K562 (cell line): ENCODE measurements around the gene SLC35E1. TPM values are rescaled to one million over a fixed set of nuclear protein-coding genes. Genes with fewer than 3 reads are reported as not detected.
A peak's percentile ranks its signal among the peaks of the same experiment; 100 is the strongest.

ENCODE experiments used
- ATAC-seq: fragments of 200-7000 bp; cut with Tn5 transposase; 3 replicates; pipeline ENCODE4 v1.9.1; 2020; ENCODE audit warnings: moderate library complexity
- BruUV-seq: library from RNA; stranded (reverse); fragments of 400-500 nt; replicated peaks from 2 replicates; lab custom pipeline; 2021; lab: Mats Ljungman, UMichigan
- CTCF ChIA-PET: fragments of 300-600 bp; formaldehyde crosslinking; extraction: SDS; loops from one replicate; lab custom pipeline; 2021; ENCODE audit warnings: low intra/inter-chr PET ratio; lab: Yijun Ruan, JAX
- POLR2A ChIA-PET: fragments of 300-600, 350-650 bp; sonication (Branson Sonifier 250); formaldehyde crosslinking; extraction: SDS; loops from one replicate; lab custom pipeline; 2021; ENCODE audit warnings: antibody characterized with exemption, inconsistent platforms; lab: Yijun Ruan, JAX
- DNase-seq, 4 experiments: peaks; one replicate each; pipeline versions ENCODE4 v3.0.0 to v3.0.0-alpha.2; 2011 to 2018; ENCODE audit warnings: low spot score in 3 of 4, mixed read lengths in 3 of 4; ENCODE audit errors: extremely low read depth in 1 of 4
- FAIRE-seq: peaks from 2 replicates; lab custom pipeline; 2011; peaks lifted over from hg19 to GRCh38; lab: Jason Lieb, UNC
- H2AFZ ChIP-seq: 2 replicates; pipeline ENCODE4 v1.6.0; 2011; ENCODE audit warnings: low read depth, low read length, control low read depth, inconsistent platforms
- H3K27ac ChIP-seq: fragments of 200-600 bp; 3 replicates; pipeline ENCODE4 v1.8.0; 2011; ENCODE audit warnings: low read depth, mild to moderate bottlenecking, control low read depth, inconsistent platforms, low read length, moderate library complexity, mixed read lengths; ENCODE audit errors: extremely low read depth
- H3K27me3 ChIP-seq, 2 experiments: fragments of 300-600 bp in 1 of 2; 2 replicates in 1 of 2; 3 replicates in 1 of 2; pipeline versions ENCODE4 v1.6.0 to v1.8.0; 2011; ENCODE audit warnings: inconsistent platforms in 2 of 2, low read length in 2 of 2, mild to moderate bottlenecking in 1 of 2, mixed read lengths in 1 of 2, moderate library complexity in 1 of 2; ENCODE audit not compliant: control insufficient read depth in 2 of 2, insufficient read depth in 2 of 2
- H3K36me3 ChIP-seq: fragments of 300-600 bp; 3 replicates; pipeline ENCODE4 v1.8.0; 2011; ENCODE audit warnings: mild to moderate bottlenecking, low read length, inconsistent platforms; ENCODE audit not compliant: control insufficient read depth, insufficient read depth
- H3K4me1 ChIP-seq, 2 experiments: fragments of 200-600 bp in 1 of 2; replicated peaks in 1 of 2; 2 replicates in 1 of 2; 3 replicates in 1 of 2; pipeline versions ENCODE4 v1.5.1 to v1.8.0; 2011; ENCODE audit warnings: inconsistent platforms in 2 of 2, low read length in 2 of 2, mild to moderate bottlenecking in 1 of 2, mixed read lengths in 1 of 2, moderate library complexity in 1 of 2; ENCODE audit not compliant: control insufficient read depth in 2 of 2, insufficient read depth in 2 of 2
- H3K4me2 ChIP-seq: 2 replicates; pipeline ENCODE4 v1.6.1; 2011; ENCODE audit warnings: low read length, control low read depth, inconsistent platforms, mixed read lengths; ENCODE audit not compliant: insufficient read depth
- H3K4me3 ChIP-seq: fragments of 200-600 bp; sonication (generic), shearing (Covaris generic); 2 replicates; pipeline ENCODE4 v1.5.1; 2016; ENCODE audit warnings: control low read depth, inconsistent platforms
- H3K79me2 ChIP-seq: fragments of 200-600 bp; 3 replicates; pipeline ENCODE4 v1.8.0; 2011; ENCODE audit warnings: low read length, inconsistent platforms; ENCODE audit not compliant: control insufficient read depth, insufficient read depth
- H3K9ac ChIP-seq, 2 experiments: 2 replicates each; pipeline versions ENCODE4 v1.6.0 to v1.6.1; 2011; ENCODE audit warnings: low read depth in 2 of 2, low read length in 2 of 2, control low read depth in 1 of 2, inconsistent platforms in 1 of 2, mild to moderate bottlenecking in 1 of 2, mixed read lengths in 1 of 2; ENCODE audit not compliant: insufficient read depth in 1 of 2
- H3K9me1 ChIP-seq: one replicate; pipeline ENCODE4 v1.6.0; 2011; ENCODE audit warnings: inconsistent platforms, mild to moderate bottlenecking, low read length, moderate library complexity; ENCODE audit not compliant: control insufficient read depth, insufficient read depth
- H3K9me3 ChIP-seq: replicated peaks from 2 replicates; pipeline ENCODE4 v1.5.1; 2011; ENCODE audit warnings: low read depth, low read length, inconsistent platforms; ENCODE audit not compliant: control insufficient read depth, insufficient read depth
- H4K20me1 ChIP-seq: replicated peaks from 2 replicates; pipeline ENCODE4 v1.6.1; 2011; ENCODE audit warnings: low read length, inconsistent platforms, mixed read lengths; ENCODE audit not compliant: control insufficient read depth, insufficient read depth
- ETV1 ChIP-seq: fragments of 450-650 bp; conservative IDR thresholded peaks from 2 replicates; pipeline ENCODE4 v1.6.1; 2016; ENCODE audit warnings: missing genetic modification characterization, control low read depth, low read depth, missing compliant biosample characterization
- EZH2 ChIP-seq: IDR thresholded peaks from 2 replicates; pipeline ENCODE4 v1.6.1; 2012; ENCODE audit warnings: low read depth, mild to moderate bottlenecking, inconsistent platforms, low read length, borderline replicate concordance
- POLR2G ChIP-seq: fragments of 200-400 bp; formaldehyde crosslinking; IDR thresholded peaks from 2 replicates; pipeline ENCODE4 v1.6.1; 2017; ENCODE audit warnings: low read depth, mild to moderate bottlenecking, antibody characterized with exemption, low read length, moderate library complexity
- RBFOX2 ChIP-seq: fragments of 200-400 bp; formaldehyde crosslinking; IDR thresholded peaks from 2 replicates; pipeline ENCODE4 v1.6.1; 2017; ENCODE audit warnings: low read depth, mild to moderate bottlenecking, low read length, moderate library complexity
- WGBS: fragments of 100-300 bp; shearing (Covaris generic); methylation state at CpG from one replicate; pipeline ENCODE4 v1.1.6; 2016; ENCODE audit warnings: low coverage, mixed read lengths; ENCODE audit not compliant: insufficient coverage; ENCODE audit errors: missing lambda C conversion rate; 5-methylcytosine and 5-hydroxymethylcytosine counted together
- in situ Hi-C: fragments of 300-500 bp; cut with MboI; formaldehyde crosslinking; loops from 4 replicates; pipeline ENCODE4 v1.15.0; 2018; ENCODE audit warnings: inconsistent platforms, mixed read lengths
- intact Hi-C: fragments of 100-400 bp; cut with micrococcal nuclease; formaldehyde crosslinking; loops from 2 replicates; pipeline ENCODE4 v1.14.2; 2022
- polyA plus RNA-seq, 8 experiments: library from polyadenylated mRNA; depleted of rRNA in 4 of 8; stranded (reverse) in 5 of 8; unstranded in 3 of 8; fragments of >200 nt; fragmentation: Nextera tagmentation in 2 of 8; fragmentation: Illumina TruSeq in 1 of 8; extraction: Ambion mirVana in 2 of 8; extraction: Trizol in 1 of 8; gene quantifications; 2 replicates each; pipeline versions ENCODE4 v1.2.1 to v1.2.3, GENCODE V29; 2011 to 2014; ENCODE audit warnings: inconsistent platforms in 1 of 8, missing spikeins in 1 of 8
- total RNA-seq, 7 experiments: library from RNA; depleted of rRNA in 6 of 7; stranded (reverse); fragments of >200 nt in 6 of 7; fragmentation: Illumina TruSeq in 2 of 7; extraction: Trizol in 2 of 7; gene quantifications; 2 replicates each; pipeline versions ENCODE4 v1.2.1 to v1.2.3, GENCODE V29; 2011 to 2021; ENCODE audit warnings: low replicate concordance in 1 of 7
- TF ChIP-seq, protein P1 (sequence below): sonication (generic); formaldehyde crosslinking; IDR thresholded peaks from 2 replicates; pipeline ENCODE4 v1.8.1; 2023; ENCODE audit warnings: mild to moderate bottlenecking, missing genetic modification reagents

Gene SLC35E1
- total and polyA plus RNA-seq, 9 of the 15 experiments (the other 6 are each of a cell fraction or from before 2014, with no cell fraction given) = 15.0 to 40.1 (median 25.7) TPM

DNA sequence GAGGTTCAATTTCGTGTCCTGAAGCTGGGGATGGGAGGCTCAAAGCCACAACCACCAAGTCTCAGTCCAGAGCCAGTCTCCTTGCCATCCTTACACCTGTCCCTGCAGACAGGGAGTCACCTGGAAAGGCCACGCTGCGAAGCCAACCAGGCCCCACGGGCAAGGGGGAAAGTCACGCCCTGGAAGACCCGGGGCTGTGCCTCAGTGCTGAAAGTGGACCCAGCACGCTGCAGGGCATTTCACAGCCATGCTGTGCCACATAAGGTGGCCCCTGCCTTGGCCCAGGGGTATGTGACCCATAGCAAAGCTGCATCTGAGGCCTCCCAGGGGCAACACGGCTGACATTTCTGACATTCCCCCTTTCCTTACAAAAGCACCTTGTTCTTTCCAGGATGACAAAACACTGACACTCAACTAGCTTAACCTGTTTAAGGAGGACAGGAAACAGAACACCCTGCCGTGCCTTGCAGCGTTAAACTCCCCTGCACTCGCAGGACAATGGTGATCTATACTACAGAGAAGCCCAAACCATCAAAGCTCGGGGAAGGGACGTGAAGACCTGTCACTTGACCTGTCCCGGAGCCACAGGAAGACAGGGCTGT is 44.8 kb downstream of the SLC35E1 start:
- ATAC-seq (no peak), FAIRE-seq (no peak)
- H3K9me3 ChIP-seq = no peaks in the 10 kb centered on the region

DNA sequence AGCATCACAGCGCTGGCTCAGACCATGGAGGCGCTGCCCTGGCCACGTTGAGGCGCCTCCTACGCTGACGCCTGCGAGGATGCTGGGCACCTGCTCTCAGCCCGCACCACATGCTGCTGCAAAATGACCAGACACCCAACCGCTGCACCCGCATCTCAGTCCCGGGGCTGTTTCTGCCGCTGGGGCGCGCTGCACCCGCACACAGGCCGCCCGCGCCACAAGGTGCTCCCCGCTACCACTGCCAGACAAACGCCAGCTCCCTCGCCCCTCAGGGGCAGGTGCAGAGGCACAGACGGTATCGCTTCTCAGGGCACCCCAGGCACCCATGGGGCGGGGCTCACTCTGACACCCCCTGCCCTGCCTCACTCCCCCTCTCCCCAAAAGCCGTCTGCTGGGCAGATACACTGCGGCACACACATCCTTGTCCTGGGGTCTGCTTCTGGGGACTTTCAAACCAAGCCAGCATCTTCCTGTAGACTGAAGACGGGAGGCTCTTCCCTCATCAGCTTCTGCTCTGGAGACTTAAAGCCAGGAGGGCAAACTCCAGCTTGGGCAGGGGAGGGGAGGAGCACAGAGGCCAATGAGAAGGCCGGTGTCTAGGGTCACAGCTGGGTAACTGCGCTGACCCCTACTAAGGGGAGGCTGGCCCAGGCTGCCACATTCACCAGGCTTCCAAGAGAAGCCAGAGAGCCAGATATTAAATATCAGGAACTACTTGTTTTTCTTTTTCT is 46.3 kb downstream of the SLC35E1 start:
- BruUV-seq = no TSS peak
- no peak overlapping the region for H3K4me3 ChIP-seq
- ChIA-PET POLR2A (interaction anchor here (1.0 kb wide), 1 partner anchor 17 kb away, joined by 3 read pairs; no protein-coding TSS in a partner anchor), CTCF (no interaction called here)
- peaks cover 93% of the 10 kb centered on the region; the same call in 2 of the 3 replicates for H3K36me3 ChIP-seq
- H3K9me3 ChIP-seq = no peaks in the 10 kb centered on the region
- DNase-seq (peak in 2 of 4 experiments; percentile 7 to 9), FAIRE-seq (no peak), ATAC-seq (no peak)
- no peaks in the 10 kb centered on the region for H3K9me1 ChIP-seq
- no peaks in the 10 kb centered on the region for H3K79me2 ChIP-seq
- 98% methylated on average over 27 of the region's 29 CpGs for WGBS
- H3K27ac ChIP-seq = no peak overlapping the region
- H3K4me2 ChIP-seq = no peak overlapping the region
- peaks cover 0 to 12% of the 10 kb centered on the region in 2 experiments; a peak in 2 of 5 replicates for H3K4me1 ChIP-seq
- peaks cover 3% of the 10 kb centered on the region; the same call in 1 of the 2 replicates for H4K20me1 ChIP-seq
- in situ Hi-C loops = no loop called here
- H2AFZ ChIP-seq = no peak overlapping the region
- intact Hi-C loops = no loop called here
- no peak overlapping the region for H3K9ac ChIP-seq
- TF ChIP-seq, protein P1, sequence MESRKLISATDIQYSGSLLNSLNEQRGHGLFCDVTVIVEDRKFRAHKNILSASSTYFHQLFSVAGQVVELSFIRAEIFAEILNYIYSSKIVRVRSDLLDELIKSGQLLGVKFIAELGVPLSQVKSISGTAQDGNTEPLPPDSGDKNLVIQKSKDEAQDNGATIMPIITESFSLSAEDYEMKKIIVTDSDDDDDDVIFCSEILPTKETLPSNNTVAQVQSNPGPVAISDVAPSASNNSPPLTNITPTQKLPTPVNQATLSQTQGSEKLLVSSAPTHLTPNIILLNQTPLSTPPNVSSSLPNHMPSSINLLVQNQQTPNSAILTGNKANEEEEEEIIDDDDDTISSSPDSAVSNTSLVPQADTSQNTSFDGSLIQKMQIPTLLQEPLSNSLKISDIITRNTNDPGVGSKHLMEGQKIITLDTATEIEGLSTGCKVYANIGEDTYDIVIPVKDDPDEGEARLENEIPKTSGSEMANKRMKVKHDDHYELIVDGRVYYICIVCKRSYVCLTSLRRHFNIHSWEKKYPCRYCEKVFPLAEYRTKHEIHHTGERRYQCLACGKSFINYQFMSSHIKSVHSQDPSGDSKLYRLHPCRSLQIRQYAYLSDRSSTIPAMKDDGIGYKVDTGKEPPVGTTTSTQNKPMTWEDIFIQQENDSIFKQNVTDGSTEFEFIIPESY (CRISPR knock-in tag) = peak; percentile 50
- TF ChIP-seq POLR2G (peak; percentile 24; the same call in 1 of the 2 replicates), RBFOX2 (peak; percentile 12; the same call in 1 of the 2 replicates), ETV1 (tag) (no peak)
- TF ChIP-seq, all 486 proteins: peak for 3
- H3K27me3 ChIP-seq = no peaks in the 10 kb centered on the region

More for the DNA sequence above, 44.8 kb downstream of the SLC35E1 start:
- Histone ChIP-seq H3K9ac (peak overlapping the region in 1 of 2 experiments; percentile 61; a peak in 2 of 4 replicates), H3K27me3 (no peaks in the 10 kb centered on the region), H3K36me3 (peaks cover 95% of the 10 kb centered on the region; the same call in 2 of the 3 replicates)
- BruUV-seq = TSS peak; percentile 26
- DNase-seq = peak in 1 of 4 experiments; percentile 3
- TF ChIP-seq EZH2 (no peak), RBFOX2 (peak; percentile 63), POLR2G (peak; percentile 63; the same call in 1 of the 2 replicates)
- TF ChIP-seq, all 486 proteins: peak for 2
- peaks cover 0 to 14% of the 10 kb centered on the region in 2 experiments; a peak in 1 of 5 replicates for H3K4me1 ChIP-seq
- POLR2A ChIA-PET = interaction anchor here (0.8 to 1.3 kb wide), 4 partner anchors 13 to 41 kb away, joined by 3 read pairs; partner anchors contain the start of gene CHERP
- 88% methylated on average over 14 of the region's 14 CpGs for WGBS
- H3K4me3 ChIP-seq = no peak overlapping the region
- in situ Hi-C loops (no loop called here), intact Hi-C loops (no loop called here)
- CTCF ChIA-PET = no interaction called here
- H3K4me2 ChIP-seq = no peak overlapping the region
- H2AFZ ChIP-seq = no peak overlapping the region
- H4K20me1 ChIP-seq = peaks cover 3% of the 10 kb centered on the region; the same call in 1 of the 2 replicates
- H3K9me1 ChIP-seq = no peaks in the 10 kb centered on the region
- H3K27ac ChIP-seq = no peak overlapping the region
- H3K79me2 ChIP-seq = no peaks in the 10 kb centered on the region
